HFFc6 (cell line): ENCODE results near the gene ALG3. TPM values are rescaled to one million over a fixed set of nuclear protein-coding genes. Genes with fewer than 3 reads are reported as not detected.

Experiments used
- DNase-seq: peaks from one replicate; pipeline ENCODE4 v3.0.0-alpha.2; 2018
- H3K27ac Mint-ChIP-seq: 2 replicates; pipeline ENCODE4 v1.8.0; 2020; ENCODE audit warnings: mild to moderate bottlenecking, mixed read lengths
- H3K27me3 Mint-ChIP-seq: 2 replicates; pipeline ENCODE4 v1.8.0; 2021; ENCODE audit warnings: mild to moderate bottlenecking, moderate library complexity, mixed read lengths; ENCODE audit not compliant: insufficient read depth
- H3K36me3 Mint-ChIP-seq: 2 replicates; pipeline ENCODE4 v1.8.0; 2021; ENCODE audit warnings: low read depth, mixed read lengths
- H3K4me1 Mint-ChIP-seq: 2 replicates; pipeline ENCODE4 v1.8.0; 2020; ENCODE audit warnings: low read depth, mixed read lengths
- H3K4me3 Mint-ChIP-seq: 2 replicates; pipeline ENCODE4 v1.8.0; 2020; ENCODE audit warnings: mild to moderate bottlenecking, moderate library complexity, mixed read lengths
- H3K9me3 Mint-ChIP-seq: 2 replicates; pipeline ENCODE4 v1.8.0; 2020; ENCODE audit warnings: mild to moderate bottlenecking, mixed read lengths
- total RNA-seq, 6 experiments: library from RNA; stranded (reverse); fragmentation: NEBNext Ultra II Directional; extraction: Animal tissue kit (Norgen Biotek cat#: 25700); gene quantifications; 2 replicates in 1 of 6; 3 replicates in 5 of 6; pipeline ENCODE4 v1.2.3, GENCODE V29; 2021
- TF ChIP-seq, protein P1 (sequence below): fragments of 200-600 bp; sonication (generic); IDR thresholded peaks from 2 replicates; pipeline ENCODE4 v1.5.0; 2021; ENCODE audit warnings: antibody characterized with exemption, mild to moderate bottlenecking

The ALG3 gene
- total RNA-seq, 6 experiments from 2014 or later: 60.0 to 75.3 (median 69.5) TPM

DNA sequence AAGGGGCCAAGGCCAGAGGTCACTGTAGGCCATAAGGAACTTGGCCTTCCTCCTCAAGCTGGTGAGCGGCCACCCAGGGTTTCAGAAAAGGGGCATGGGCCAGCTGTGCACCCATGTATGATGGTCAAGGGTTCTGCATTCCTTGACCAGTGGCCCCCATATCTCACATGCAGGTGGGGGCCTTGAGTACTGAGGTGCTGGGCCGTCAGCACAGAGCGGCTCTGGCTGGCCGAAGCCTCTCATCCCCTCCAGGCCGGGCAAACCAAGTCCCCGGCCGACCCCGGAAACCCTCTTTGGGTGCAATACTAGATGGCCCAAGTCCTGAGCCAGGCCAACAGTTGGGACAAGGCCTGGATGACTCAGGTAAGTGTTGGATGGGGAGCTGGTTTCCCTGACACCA is 9.5 kb downstream of the ALG3 start:
- peaks cover 4% of the 10 kb centered on the region for H3K4me1 Mint-ChIP-seq
- H3K27ac Mint-ChIP-seq: no peak overlapping the region; the same call in 1 of the 2 replicates
- peaks cover 9% of the 10 kb centered on the region for H3K36me3 Mint-ChIP-seq
- no peaks in the 10 kb centered on the region for H3K9me3 Mint-ChIP-seq
- peaks cover 11% of the 10 kb centered on the region for H3K27me3 Mint-ChIP-seq
- DNase-seq: no peak
- H3K4me3 Mint-ChIP-seq: no peak overlapping the region
- TF ChIP-seq, protein P1, sequence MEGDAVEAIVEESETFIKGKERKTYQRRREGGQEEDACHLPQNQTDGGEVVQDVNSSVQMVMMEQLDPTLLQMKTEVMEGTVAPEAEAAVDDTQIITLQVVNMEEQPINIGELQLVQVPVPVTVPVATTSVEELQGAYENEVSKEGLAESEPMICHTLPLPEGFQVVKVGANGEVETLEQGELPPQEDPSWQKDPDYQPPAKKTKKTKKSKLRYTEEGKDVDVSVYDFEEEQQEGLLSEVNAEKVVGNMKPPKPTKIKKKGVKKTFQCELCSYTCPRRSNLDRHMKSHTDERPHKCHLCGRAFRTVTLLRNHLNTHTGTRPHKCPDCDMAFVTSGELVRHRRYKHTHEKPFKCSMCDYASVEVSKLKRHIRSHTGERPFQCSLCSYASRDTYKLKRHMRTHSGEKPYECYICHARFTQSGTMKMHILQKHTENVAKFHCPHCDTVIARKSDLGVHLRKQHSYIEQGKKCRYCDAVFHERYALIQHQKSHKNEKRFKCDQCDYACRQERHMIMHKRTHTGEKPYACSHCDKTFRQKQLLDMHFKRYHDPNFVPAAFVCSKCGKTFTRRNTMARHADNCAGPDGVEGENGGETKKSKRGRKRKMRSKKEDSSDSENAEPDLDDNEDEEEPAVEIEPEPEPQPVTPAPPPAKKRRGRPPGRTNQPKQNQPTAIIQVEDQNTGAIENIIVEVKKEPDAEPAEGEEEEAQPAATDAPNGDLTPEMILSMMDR: no peak

DNA sequence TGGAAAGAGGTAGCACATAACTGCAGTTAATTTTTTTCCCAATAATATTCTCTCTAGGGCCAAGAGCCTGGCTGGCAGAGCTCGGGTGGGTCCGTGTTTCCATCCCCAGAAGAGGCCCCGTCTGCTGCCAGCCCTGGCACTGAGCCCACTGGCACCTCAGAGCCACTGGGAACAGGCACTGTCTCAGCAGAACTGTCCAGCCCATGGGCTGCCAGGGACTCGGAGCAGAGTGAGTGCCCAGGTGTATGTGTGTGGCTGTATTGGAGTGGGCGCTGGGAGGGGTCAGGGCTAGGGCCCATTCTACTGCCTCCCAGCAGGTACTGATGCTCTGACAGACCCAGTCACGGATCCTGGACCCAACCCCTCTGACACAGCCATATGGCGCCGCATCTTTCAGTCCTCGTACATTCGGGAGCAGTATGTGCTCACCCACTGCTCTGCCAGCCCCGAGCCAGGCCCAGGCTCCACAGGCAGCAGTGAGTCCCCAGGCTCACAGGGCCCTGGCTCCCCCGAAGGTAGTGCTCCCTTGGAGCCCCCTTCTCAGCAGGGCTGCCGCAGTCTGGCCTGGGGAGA is 10.4 kb downstream of the ALG3 start:
- Mint-ChIP-seq H3K4me3 (no peak overlapping the region), H3K36me3 (peaks cover 9% of the 10 kb centered on the region), H3K4me1 (peaks cover 8% of the 10 kb centered on the region), H3K9me3 (no peaks in the 10 kb centered on the region), H3K27ac (no peak overlapping the region), H3K27me3 (peaks cover 13% of the 10 kb centered on the region)
- TF ChIP-seq, protein P1: no peak
- DNase-seq: no peak

GRCh38 chr3:184237807-184238206 is 11.0 kb downstream of the ALG3 start:
- H3K36me3 Mint-ChIP-seq: peaks cover 7% of the 10 kb centered on the region
- H3K4me1 Mint-ChIP-seq: peaks cover 8% of the 10 kb centered on the region
- TF ChIP-seq, protein P1: no peak
- H3K27ac Mint-ChIP-seq: no peak overlapping the region
- no peak overlapping the region for H3K4me3 Mint-ChIP-seq
- no peaks in the 10 kb centered on the region for H3K9me3 Mint-ChIP-seq
- H3K27me3 Mint-ChIP-seq: peaks cover 13% of the 10 kb centered on the region
- DNase-seq: no peak

DNA sequence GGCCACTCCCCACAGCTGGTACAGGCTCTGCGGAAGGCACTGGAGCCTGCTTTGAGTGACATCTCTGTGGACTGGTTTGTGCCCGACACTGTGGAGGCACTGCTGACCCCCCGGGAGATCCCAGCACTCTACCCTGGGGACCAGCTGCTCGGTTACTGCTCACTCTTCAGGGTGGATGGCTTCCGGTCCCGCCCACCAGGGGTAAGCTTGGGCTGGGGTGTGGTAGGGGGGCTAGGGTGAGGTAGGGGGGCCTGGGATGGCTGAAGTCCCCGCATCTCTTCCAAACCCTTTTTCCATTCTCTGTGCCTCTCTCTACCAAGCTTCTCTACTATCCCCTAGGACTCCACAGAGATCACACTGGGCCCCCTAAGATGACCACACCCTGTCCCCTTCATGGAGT is 11.6 kb downstream of the ALG3 start:
- no peak overlapping the region for H3K27ac Mint-ChIP-seq
- TF ChIP-seq, protein P1: no peak
- DNase-seq: no peak
- peaks cover 8% of the 10 kb centered on the region for H3K4me1 Mint-ChIP-seq
- H3K9me3 Mint-ChIP-seq: no peaks in the 10 kb centered on the region
- no peak overlapping the region for H3K4me3 Mint-ChIP-seq
- H3K27me3 Mint-ChIP-seq: peaks cover 17% of the 10 kb centered on the region
- peaks cover under 1% of the 10 kb centered on the region; the same call in 1 of the 2 replicates for H3K36me3 Mint-ChIP-seq

GRCh38 chr3:184236636-184237035 is 12.1 kb downstream of the ALG3 start:
- peaks cover 21% of the 10 kb centered on the region for H3K27me3 Mint-ChIP-seq
- H3K36me3 Mint-ChIP-seq: no peaks in the 10 kb centered on the region
- no peak for DNase-seq
- TF ChIP-seq, protein P1: no peak
- no peaks in the 10 kb centered on the region for H3K9me3 Mint-ChIP-seq
- no peak overlapping the region for H3K27ac Mint-ChIP-seq
- H3K4me1 Mint-ChIP-seq: peaks cover 8% of the 10 kb centered on the region
- H3K4me3 Mint-ChIP-seq: no peak overlapping the region
